Smooth muscle cell (in vitro differentiated cells): ENCODE measurements around the gene POM121L2. TPM values are rescaled to one million over a fixed set of nuclear protein-coding genes. Genes with fewer than 3 reads are reported as not detected.

Source experiments
- DNase-seq: peaks from one replicate; lab custom pipeline; 2025; ENCODE audit not compliant: unreplicated experiment; lab: John Stamatoyannopoulos, UW
- H2AFZ ChIP-seq: fragments of 200-600 bp; sonication (generic); 2 replicates; pipeline ENCODE4 v1.6.0; 2016; ENCODE audit warnings: antibody characterized with exemption, low read depth, mild to moderate bottlenecking
- H3F3A ChIP-seq: fragments of 200-600 bp; sonication (generic); 2 replicates; pipeline ENCODE4 v1.6.0; 2017; ENCODE audit warnings: antibody characterized with exemption, low read depth
- H3K27ac ChIP-seq: fragments of 200-600 bp; sonication (generic); 2 replicates; pipeline ENCODE4 v1.5.1; 2016; ENCODE audit warnings: low read depth, mild to moderate bottlenecking
- H3K27me3 ChIP-seq: fragments of 200-600 bp; sonication (generic); 2 replicates; pipeline ENCODE4 v1.6.1; 2016; ENCODE audit warnings: low read depth, mild to moderate bottlenecking
- H3K36me3 ChIP-seq: fragments of 200-600 bp; sonication (generic); 2 replicates; pipeline ENCODE4 v1.5.1; 2016; ENCODE audit warnings: low read depth
- H3K4me1 ChIP-seq: fragments of 200-600 bp; sonication (generic); 2 replicates; pipeline ENCODE4 v1.5.1; 2016; ENCODE audit warnings: low read depth
- H3K4me2 ChIP-seq: fragments of 200-600 bp; sonication (generic); 2 replicates; pipeline ENCODE4 v1.6.0; 2016; ENCODE audit warnings: mild to moderate bottlenecking
- H3K4me3 ChIP-seq: fragments of 200-600 bp; sonication (generic); 2 replicates; pipeline ENCODE4 v1.5.1; 2016; ENCODE audit warnings: mild to moderate bottlenecking
- H3K79me2 ChIP-seq: fragments of 200-600 bp; sonication (generic); 2 replicates; pipeline ENCODE4 v1.6.0; 2016; ENCODE audit warnings: low read depth, mild to moderate bottlenecking
- H3K9ac ChIP-seq: fragments of 200-600 bp; sonication (generic); 2 replicates; pipeline ENCODE4 v1.6.0; 2016; ENCODE audit warnings: low read depth
- H3K9me3 ChIP-seq: fragments of 200-600 bp; sonication (generic); replicated peaks from 2 replicates; pipeline ENCODE4 v1.5.1; 2016; ENCODE audit warnings: low read depth
- H4K20me1 ChIP-seq: fragments of 200-600 bp; sonication (generic); 2 replicates; pipeline ENCODE4 v1.6.0; 2016; ENCODE audit warnings: low read depth
- WGBS: methylation state at CpG from one replicate; pipeline ENCODE4 v1.1.7; 2016; ENCODE audit warnings: low lambda C conversion rate; 5-methylcytosine and 5-hydroxymethylcytosine counted together
- polyA plus RNA-seq: library from polyadenylated mRNA; unstranded; fragments of >200 nt; fragmentation: Nextera tagmentation; extraction: Ambion mirVana; gene quantifications from 2 replicates; pipeline ENCODE4 v1.2.1, GENCODE V29; 2016
- total RNA-seq: library from RNA; depleted of rRNA; stranded (reverse); fragments of >200 nt; gene quantifications from 2 replicates; pipeline ENCODE4 v1.2.3, GENCODE V29; 2014
- TF ChIP-seq, protein P1 (sequence below): fragments of 200-600 bp; sonication (generic); IDR thresholded peaks from 2 replicates; pipeline ENCODE4 v1.5.1; 2017; ENCODE audit warnings: borderline replicate concordance, mild to moderate bottlenecking, antibody characterized with exemption; ENCODE audit not compliant: insufficient read depth, poor library complexity, severe bottlenecking

The POM121L2 gene
- total and polyA plus RNA-seq, 2 experiments from 2014 or later: not detected

- Histone ChIP-seq H3K4me2 (peak overlapping the region; percentile 85), H4K20me1 (no peaks in the 10 kb centered on the region), H3K4me3 (peak overlapping the region; percentile 47), H3K9ac (no peak overlapping the region), H3K27ac (no peak overlapping the region), H3K27me3 (peaks cover 31% of the 10 kb centered on the region), H3K36me3 (no peaks in the 10 kb centered on the region), H2AFZ (peak overlapping the region; percentile 94), H3F3A (peaks cover 8% of the 10 kb centered on the region), H3K79me2 (no peaks in the 10 kb centered on the region), H3K4me1 (peaks cover 21% of the 10 kb centered on the region), H3K9me3 (no peaks in the 10 kb centered on the region)
- no peak for DNase-seq
- TF ChIP-seq, protein P1, sequence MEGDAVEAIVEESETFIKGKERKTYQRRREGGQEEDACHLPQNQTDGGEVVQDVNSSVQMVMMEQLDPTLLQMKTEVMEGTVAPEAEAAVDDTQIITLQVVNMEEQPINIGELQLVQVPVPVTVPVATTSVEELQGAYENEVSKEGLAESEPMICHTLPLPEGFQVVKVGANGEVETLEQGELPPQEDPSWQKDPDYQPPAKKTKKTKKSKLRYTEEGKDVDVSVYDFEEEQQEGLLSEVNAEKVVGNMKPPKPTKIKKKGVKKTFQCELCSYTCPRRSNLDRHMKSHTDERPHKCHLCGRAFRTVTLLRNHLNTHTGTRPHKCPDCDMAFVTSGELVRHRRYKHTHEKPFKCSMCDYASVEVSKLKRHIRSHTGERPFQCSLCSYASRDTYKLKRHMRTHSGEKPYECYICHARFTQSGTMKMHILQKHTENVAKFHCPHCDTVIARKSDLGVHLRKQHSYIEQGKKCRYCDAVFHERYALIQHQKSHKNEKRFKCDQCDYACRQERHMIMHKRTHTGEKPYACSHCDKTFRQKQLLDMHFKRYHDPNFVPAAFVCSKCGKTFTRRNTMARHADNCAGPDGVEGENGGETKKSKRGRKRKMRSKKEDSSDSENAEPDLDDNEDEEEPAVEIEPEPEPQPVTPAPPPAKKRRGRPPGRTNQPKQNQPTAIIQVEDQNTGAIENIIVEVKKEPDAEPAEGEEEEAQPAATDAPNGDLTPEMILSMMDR: no peak
- WGBS: 12% methylated on average over 10 of the region's 10 CpGs
Observed at GRCh38 chr6:27290850-27291208, 21.2 kb downstream of the POM121L2 start.

DNA sequence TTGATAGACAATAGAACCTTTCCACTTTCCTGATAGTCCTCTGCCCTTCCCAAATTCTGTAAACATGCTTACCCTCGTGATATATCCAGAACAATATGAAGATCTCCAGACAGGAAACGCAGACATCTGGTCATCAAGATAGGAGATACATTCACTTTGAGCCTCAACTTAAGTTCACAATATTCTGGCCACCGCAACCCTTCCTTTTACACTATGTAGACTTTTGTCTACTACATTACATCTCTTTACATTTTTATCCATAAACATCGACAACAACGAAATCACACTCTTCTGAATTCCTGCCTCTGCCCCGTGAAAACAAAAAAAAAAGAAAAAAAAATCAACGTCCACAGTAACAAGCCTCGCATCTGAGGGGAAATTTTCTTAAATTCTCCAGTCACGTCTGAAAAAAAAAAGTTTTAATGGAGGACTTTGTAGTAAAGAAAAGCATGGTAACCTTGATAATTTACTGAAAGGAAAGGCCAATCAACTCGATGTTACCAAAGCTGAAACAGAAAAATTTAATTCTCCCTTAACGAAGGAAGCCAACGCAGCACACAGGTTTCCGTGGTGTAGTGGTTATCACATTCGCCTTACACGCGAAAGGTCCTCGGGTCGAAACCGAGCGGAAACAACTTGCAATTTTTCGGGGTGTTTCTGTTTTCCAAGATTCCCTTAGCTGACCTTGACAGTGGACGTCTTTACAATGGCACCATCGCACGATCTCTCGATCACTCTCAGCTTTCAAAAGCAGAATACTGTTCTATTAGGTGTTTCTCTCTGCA is 21.8 kb downstream of the POM121L2 start:
- WGBS: 13% methylated on average over 25 of the region's 25 CpGs
- peak overlapping the region; percentile 94 for H2AFZ ChIP-seq

GRCh38 chr6:27288136-27289044 is 23.7 kb downstream of the POM121L2 start:
- TF ChIP-seq, protein P1: no peak
- peak overlapping the region; percentile 59 for H3K4me3 ChIP-seq
- DNase-seq: no peak
- H3K27me3 ChIP-seq: peaks cover 31% of the 10 kb centered on the region
- 2% methylated on average over 33 of the region's 33 CpGs for WGBS
- H3K27ac ChIP-seq: no peak overlapping the region
- no peaks in the 10 kb centered on the region for H3K36me3 ChIP-seq
- H3F3A ChIP-seq: no peaks in the 10 kb centered on the region
- H3K79me2 ChIP-seq: no peaks in the 10 kb centered on the region
- peaks cover 17% of the 10 kb centered on the region for H3K4me1 ChIP-seq
- H3K9ac ChIP-seq: no peak overlapping the region
- peak overlapping the region; percentile 89 for H3K4me2 ChIP-seq
- H2AFZ ChIP-seq: peak overlapping the region; percentile 72
- H4K20me1 ChIP-seq: no peaks in the 10 kb centered on the region
- no peaks in the 10 kb centered on the region for H3K9me3 ChIP-seq

More for the DNA sequence above, 21.8 kb downstream of the POM121L2 start:
- no peaks in the 10 kb centered on the region for H4K20me1 ChIP-seq
- H3K4me3 ChIP-seq: peak overlapping the region; percentile 47
- H3K4me2 ChIP-seq: peak overlapping the region; percentile 85
- H3K79me2 ChIP-seq: no peaks in the 10 kb centered on the region
- H3F3A ChIP-seq: peaks cover 2% of the 10 kb centered on the region
- H3K4me1 ChIP-seq: peaks cover 21% of the 10 kb centered on the region
- TF ChIP-seq, protein P1: no peak
- H3K9ac ChIP-seq: no peak overlapping the region
- no peaks in the 10 kb centered on the region for H3K36me3 ChIP-seq
- H3K27me3 ChIP-seq: peaks cover 31% of the 10 kb centered on the region
- DNase-seq: no peak
- H3K9me3 ChIP-seq: no peaks in the 10 kb centered on the region
- H3K27ac ChIP-seq: no peak overlapping the region
